ENCODE data around the gene CFAP300. TPM values are rescaled to one million over a fixed set of nuclear protein-coding genes. Genes with fewer than 3 reads are reported as not detected.

The CFAP300 gene
- total RNA-seq, 1 experiment from 2014 or later, result 2.2 TPM

DNA sequence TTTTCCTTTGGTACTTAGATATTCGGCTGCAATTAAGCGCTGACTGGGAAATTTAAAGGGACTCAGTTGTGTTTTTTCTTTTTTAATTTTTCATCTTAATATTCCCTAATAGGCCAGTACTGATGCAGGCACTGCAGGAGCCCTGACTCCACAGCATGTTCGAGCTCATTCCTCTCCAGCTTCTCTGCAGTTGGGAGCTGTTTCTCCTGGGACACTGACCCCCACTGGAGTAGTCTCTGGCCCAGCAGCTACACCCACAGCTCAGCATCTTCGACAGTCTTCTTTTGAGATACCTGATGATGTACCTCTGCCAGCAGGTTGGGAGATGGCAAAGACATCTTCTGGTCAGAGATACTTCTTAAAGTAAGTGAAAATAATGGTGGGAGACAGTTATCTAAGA, 66.8 kb downstream of the CFAP300 start:
- intact Hi-C loops (cut with micrococcal nuclease; ENCODE audit: unreplicated experiment), result loop anchor here (2.0 to 5.0 kb wide), 2 partner anchors 67 to 1337 kb away; partner anchors contain the start of gene CFAP300
- Mint-ChIP-seq H3K36me3 (ENCODE audit: insufficient read depth, unreplicated experiment) (peaks cover 67% of the 10 kb centered on the region), H3K4me1 (ENCODE audit: low read depth, unreplicated experiment) (peaks cover 40% of the 10 kb centered on the region), H3K4me3 (ENCODE audit: unreplicated experiment) (peak overlapping the region; percentile 60), H3K27me3 (ENCODE audit: insufficient read depth, unreplicated experiment) (no peaks in the 10 kb centered on the region), H3K27ac (ENCODE audit: unreplicated experiment) (peak overlapping the region; percentile 21), H3K9me3 (ENCODE audit: unreplicated experiment) (no peaks in the 10 kb centered on the region)
- Histone ChIP-seq H3K4me3 (ENCODE audit: low read depth, low read length) (no peak overlapping the region), H3K36me3 (ENCODE audit: control insufficient read depth, insufficient read depth, low read length) (0 out of 2 replicates have a peak, but pooled peaks cover 2% of the 10 kb centered on the region), H3K4me1 (peaks cover 54% of the 10 kb centered on the region), H3K9me3 (no peaks in the 10 kb centered on the region), H3K27me3 (replicated peaks; ENCODE audit: control insufficient read depth, insufficient read depth, low read length) (no peaks in the 10 kb centered on the region)
- DNase-seq, result peak in 1 of 2 experiments; percentile 23
- no peak for TF ChIP-seq CTCF (IDR thresholded peaks at IDR 0.05; ENCODE audit: insufficient read depth in 1 of 2, low read depth in 1 of 2, low read length in 1 of 2, severe bottlenecking in 1 of 2, unreplicated experiment in 1 of 2)
- CTCF ChIA-PET, result interaction anchor here (0.6 kb wide), 1 partner anchor 47 kb away, joined by 9 read pairs; no protein-coding TSS in a partner anchor
- no TSS peak for BruUV-seq (replicated peaks)
- POLR2A ChIA-PET, result no interaction called here

GRCh38 chr11:102115557-102115956, 68.3 kb downstream of the CFAP300 start:
- Mint-ChIP-seq H3K4me3 (ENCODE audit: unreplicated experiment) (peak overlapping the region; percentile 31), H3K36me3 (ENCODE audit: insufficient read depth, unreplicated experiment) (peaks cover 63% of the 10 kb centered on the region), H3K4me1 (ENCODE audit: low read depth, unreplicated experiment) (peaks cover 54% of the 10 kb centered on the region), H3K9me3 (ENCODE audit: unreplicated experiment) (no peaks in the 10 kb centered on the region), H3K27me3 (ENCODE audit: insufficient read depth, unreplicated experiment) (no peaks in the 10 kb centered on the region), H3K27ac (ENCODE audit: unreplicated experiment) (peak overlapping the region; percentile 31)
- DNase-seq, result peak; percentile 78 to 84
- ChIA-PET POLR2A (no interaction called here), CTCF (interaction anchor here (0.7 kb wide), 2 partner anchors 29 to 114 kb away, joined by 4 to 5 read pairs; no protein-coding TSS in a partner anchor)
- Histone ChIP-seq H3K27me3 (replicated peaks; ENCODE audit: control insufficient read depth, insufficient read depth, low read length) (no peaks in the 10 kb centered on the region), H3K36me3 (ENCODE audit: control insufficient read depth, insufficient read depth, low read length) (0 out of 2 replicates have a peak, but pooled peaks cover 2% of the 10 kb centered on the region), H3K4me1 (peaks cover 69% of the 10 kb centered on the region), H3K4me3 (ENCODE audit: low read depth, low read length) (no peak overlapping the region), H3K9me3 (no peaks in the 10 kb centered on the region)
- no peak for TF ChIP-seq CTCF (IDR thresholded peaks at IDR 0.05; ENCODE audit: insufficient read depth in 1 of 2, low read depth in 1 of 2, low read length in 1 of 2, severe bottlenecking in 1 of 2, unreplicated experiment in 1 of 2)
- no TSS peak for BruUV-seq (replicated peaks)
- intact Hi-C loops (cut with micrococcal nuclease; ENCODE audit: unreplicated experiment), result loop anchor here (1.0 to 2.0 kb wide), 2 partner anchors 69 to 77 kb away; partner anchors contain the start of gene CFAP300

- Mint-ChIP-seq H3K27me3 (ENCODE audit: insufficient read depth, unreplicated experiment) (no peaks in the 10 kb centered on the region), H3K36me3 (ENCODE audit: insufficient read depth, unreplicated experiment) (peaks cover 66% of the 10 kb centered on the region), H3K4me1 (ENCODE audit: low read depth, unreplicated experiment) (peaks cover 58% of the 10 kb centered on the region), H3K27ac (ENCODE audit: unreplicated experiment) (peak overlapping the region; percentile 31), H3K9me3 (ENCODE audit: unreplicated experiment) (no peaks in the 10 kb centered on the region), H3K4me3 (ENCODE audit: unreplicated experiment) (peak overlapping the region; percentile 50)
- Histone ChIP-seq H3K4me1 (peaks cover 78% of the 10 kb centered on the region), H3K36me3 (ENCODE audit: control insufficient read depth, insufficient read depth, low read length) (0 out of 2 replicates have a peak, but pooled peaks cover 2% of the 10 kb centered on the region), H3K27me3 (replicated peaks; ENCODE audit: control insufficient read depth, insufficient read depth, low read length) (no peaks in the 10 kb centered on the region), H3K9me3 (no peaks in the 10 kb centered on the region), H3K4me3 (ENCODE audit: low read depth, low read length) (no peak overlapping the region)
- BruUV-seq (replicated peaks), result no TSS peak
- ChIA-PET CTCF (no interaction called here), POLR2A (no interaction called here)
- DNase-seq, result peak in 1 of 2 experiments; percentile 52
- intact Hi-C loops (cut with micrococcal nuclease; ENCODE audit: unreplicated experiment), result no loop called here
- TF ChIP-seq CTCF (IDR thresholded peaks at IDR 0.05; ENCODE audit: insufficient read depth in 1 of 2, low read depth in 1 of 2, low read length in 1 of 2, severe bottlenecking in 1 of 2, unreplicated experiment in 1 of 2), result no peak
Measured at GRCh38 chr11:102116453-102117205, 69.4 kb downstream of the CFAP300 start.
